Measurements from ENCODE around the gene CPOX. TPM values are rescaled to one million over a fixed set of nuclear protein-coding genes. Genes with fewer than 3 reads are reported as not detected.

Gene CPOX
- total and polyA plus RNA-seq, 10 of the 15 experiments (the other 5 are each of a cell fraction or from before 2014, with no cell fraction given) = 40.7 to 72.6 (median 64.5) TPM

GRCh38 chr3:98565237-98565643, 28.2 kb downstream of the CPOX start:
- ChIA-PET CTCF (interaction anchor here (0.7 to 2.4 kb wide), 8 partner anchors 9 to 236 kb away, joined by 3 to 14 read pairs (median 5); partner anchors contain the start of gene GPR15), SMC1A (ENCODE audit: uncharacterized antibody, unreplicated experiment) (interaction anchor here (0.6 to 23.6 kb wide), 17 partner anchors 8 to 1769 kb away, joined by 3 to 603 read pairs (median 5); partner anchors contain the start of genes CLDND1, CPOX and GPR15), RAD21 (ENCODE audit: unreplicated experiment) (interaction anchor here (1.0 to 20.2 kb wide), 12 partner anchors 6 to 44 kb away, joined by 3 to 511 read pairs (median 5); partner anchors contain the start of gene GPR15), POLR2A (interaction anchor here (0.9 to 23.2 kb wide), 10 partner anchors 8 to 418 kb away, joined by 3 to 350 read pairs (median 8); partner anchors contain the start of genes CLDND1 and GPR15)
- Histone ChIP-seq H3K4me2 (ENCODE audit: control insufficient read depth, insufficient read depth) (peak overlapping the region; percentile 71), H3K27me3 (replicated peaks in 1 of 2; ENCODE audit: control insufficient read depth in 2 of 2, insufficient read depth in 2 of 2, low read length in 1 of 2) (no peaks in the 10 kb centered on the region), H3K9ac (ENCODE audit: control insufficient read depth, insufficient read depth, low read length) (peak overlapping the region; percentile 99), H3K27ac (ENCODE audit: control insufficient read depth, insufficient read depth) (peak overlapping the region; percentile 100), H3K9me3 (replicated peaks; ENCODE audit: control insufficient read depth, insufficient read depth, low read length) (no peaks in the 10 kb centered on the region; the same call in 2 of the 3 replicates), H3K79me2 (ENCODE audit: control insufficient read depth, insufficient read depth, low read length) (peaks cover 74% of the 10 kb centered on the region), H3K36me3 (ENCODE audit: control insufficient read depth in 2 of 2, insufficient read depth in 2 of 2, low read length in 1 of 2) (no peaks in the 10 kb centered on the region; a peak in 1 of 4 replicates), H2AFZ (ENCODE audit: control insufficient read depth, low read depth, low read length) (peak overlapping the region; percentile 29; the same call in 1 of the 2 replicates), H3K4me3 (peak overlapping the region; percentile 35), H3K4me1 (ENCODE audit: control insufficient read depth, insufficient read depth, low read length) (peaks cover 42% of the 10 kb centered on the region), H4K20me1 (ENCODE audit: control insufficient read depth, insufficient read depth) (no peaks in the 10 kb centered on the region)
- 0 out of 2 replicates have a peak, but pooled peaks have one; percentile 32 for TF ChIP-seq SMARCA5 (IDR thresholded peaks at IDR 0.05)
- TF ChIP-seq CBFB (IDR thresholded peaks at IDR 0.05; ENCODE audit: low read depth) = no peak
- no peak for TF ChIP-seq NR2C2 (IDR thresholded peaks at IDR 0.05; ENCODE audit: borderline replicate concordance, control insufficient read depth, insufficient read length, low read depth)
- TF ChIP-seq IKZF2 (IDR thresholded peaks at IDR 0.05) = peak; percentile 18 to 64; a peak in 2 of 4 replicates
- TF ChIP-seq EED (IDR thresholded peaks at IDR 0.05; ENCODE audit: low read depth) = peak; percentile 19; the same call in 1 of the 2 replicates
- TF ChIP-seq ESRRA (IDR thresholded peaks at IDR 0.05; ENCODE audit: low read length) = no peak
- TF ChIP-seq PAX8 (IDR thresholded peaks at IDR 0.05) = no peak
- TF ChIP-seq FOXM1 (IDR thresholded peaks at IDR 0.05; ENCODE audit: low read depth, low read length) = peak; percentile 23
- no peak for TF ChIP-seq ZBTB40 (IDR thresholded peaks at IDR 0.05; ENCODE audit: borderline replicate concordance)
- TF ChIP-seq ZBED1 (IDR thresholded peaks at IDR 0.05; ENCODE audit: borderline replicate concordance) = peak; percentile 78; the same call in 1 of the 2 replicates
- peak; percentile 93 for TF ChIP-seq JUNB (IDR thresholded peaks at IDR 0.05)
- peak in 1 of 2 experiments; percentile 52; a peak in 1 of 4 replicates for TF ChIP-seq ETV6 (conservative IDR thresholded peaks at IDR 0.05 in 1 of 2, IDR thresholded peaks at IDR 0.05 in 1 of 2; ENCODE audit: borderline replicate concordance in 1 of 2, low read depth in 1 of 2)
- 0 out of 2 replicates have a peak, but pooled peaks have one; percentile 32 for TF ChIP-seq IRF4 (IDR thresholded peaks at IDR 0.05; ENCODE audit: low read depth, low read length)
- TF ChIP-seq CREM (IDR thresholded peaks at IDR 0.05; ENCODE audit: low read depth) = peak; percentile 15; the same call in 1 of the 2 replicates
- peak; percentile 75 for TF ChIP-seq NFIC (IDR thresholded peaks at IDR 0.05; ENCODE audit: low read depth, low read length)
- WGBS (ENCODE audit: insufficient coverage, insufficient replicate concordance, low lambda C conversion rate, missing lambda C conversion rate) = 32% methylated on average over 3 of the region's 3 CpGs
- DNase-seq (ENCODE audit: low read depth, low spot score) = no peak
- intact Hi-C loops (cut with micrococcal nuclease; ENCODE audit: unreplicated experiment) = loop anchor here (2.0 kb wide), 2 partner anchors 168 to 204 kb away; no protein-coding TSS in a partner anchor
- BruUV-seq (replicated peaks) = no TSS peak
- in situ Hi-C loops (cut with MboI) = no loop called here
- peak; percentile 2 for ATAC-seq
- FAIRE-seq = no peak

Measured in GM12878 (cell line).